HPDE6-E6E7 (cell line): Measurements from ENCODE around the gene TPX2.
"Not testable (repeated sequence)": the region's sequence is repeated elsewhere in the genome, so short reads cannot be mapped to it uniquely, and the experiment has no call there.

Experiments
- DNase-seq: peaks from one replicate; pipeline ENCODE4 v3.0.0; 2011; ENCODE audit warnings: missing footprints; ENCODE audit errors: extremely low spot score

TPX2 gene

DNA sequence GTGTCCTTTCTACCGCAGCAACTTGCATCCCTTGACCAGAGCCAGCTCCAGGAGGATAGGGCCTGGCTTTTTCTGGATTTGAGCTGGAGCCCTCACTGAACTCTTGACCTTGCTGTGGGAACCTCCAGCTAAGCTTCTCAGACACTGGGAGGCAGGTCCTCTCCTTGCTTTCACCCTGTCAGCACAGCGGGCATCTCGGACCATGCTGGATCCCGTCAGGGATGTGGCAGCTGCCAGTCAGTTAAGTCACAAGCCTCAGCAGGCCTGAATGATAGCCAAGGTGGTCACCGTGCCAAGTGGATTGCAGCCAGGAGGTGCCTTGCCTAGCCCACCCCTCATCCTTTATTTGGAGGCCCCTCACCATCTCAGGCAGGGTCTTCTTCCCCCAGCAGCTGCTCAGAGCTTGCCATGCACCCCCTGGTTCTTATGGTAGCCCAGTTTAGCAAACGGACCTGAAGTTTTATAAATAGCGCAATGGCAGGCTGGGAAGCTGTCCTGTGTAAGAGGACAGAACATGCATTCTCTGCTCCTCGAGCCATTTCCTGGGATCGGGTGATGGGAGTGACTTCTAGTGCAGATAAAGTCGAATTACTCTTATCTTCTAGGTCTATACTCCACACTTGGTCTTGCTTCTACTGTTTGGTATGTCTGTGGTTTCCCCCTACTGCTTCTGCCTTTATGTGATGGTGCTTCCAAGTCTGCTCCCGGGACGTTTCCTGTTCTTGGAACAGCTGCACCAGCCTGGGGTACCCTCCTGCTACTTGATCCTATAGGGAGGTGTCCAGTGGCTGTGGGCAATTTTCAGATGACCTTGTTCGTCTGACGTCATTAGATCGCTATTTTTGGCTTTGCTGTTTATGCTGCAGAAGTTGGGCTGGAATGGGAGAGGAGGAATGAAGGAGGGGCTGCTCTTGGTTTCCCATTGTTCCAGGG lies 73.0 kb downstream of the TPX2 start:
- DNase-seq: no peak

DNA sequence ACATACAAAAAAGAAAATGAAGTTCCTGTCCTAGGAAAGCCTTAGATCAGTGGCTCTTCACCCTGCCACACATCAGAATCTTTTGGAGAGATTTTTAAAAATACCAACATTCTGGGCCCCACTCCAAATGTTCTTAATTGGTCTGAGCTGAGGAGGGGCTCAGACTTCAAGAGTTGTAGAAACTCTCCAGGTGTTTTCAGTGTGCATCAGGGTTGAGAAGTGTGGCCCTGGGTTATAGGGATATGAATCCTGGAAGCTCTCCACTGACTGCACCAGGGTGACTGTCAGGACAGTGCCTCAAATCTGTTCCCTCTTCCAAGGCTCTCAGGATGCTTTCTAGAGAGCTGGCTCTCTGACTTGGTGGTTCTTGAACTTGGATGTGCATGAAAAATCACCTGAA lies 74.5 kb downstream of the TPX2 start:
- no peak for DNase-seq

DNA sequence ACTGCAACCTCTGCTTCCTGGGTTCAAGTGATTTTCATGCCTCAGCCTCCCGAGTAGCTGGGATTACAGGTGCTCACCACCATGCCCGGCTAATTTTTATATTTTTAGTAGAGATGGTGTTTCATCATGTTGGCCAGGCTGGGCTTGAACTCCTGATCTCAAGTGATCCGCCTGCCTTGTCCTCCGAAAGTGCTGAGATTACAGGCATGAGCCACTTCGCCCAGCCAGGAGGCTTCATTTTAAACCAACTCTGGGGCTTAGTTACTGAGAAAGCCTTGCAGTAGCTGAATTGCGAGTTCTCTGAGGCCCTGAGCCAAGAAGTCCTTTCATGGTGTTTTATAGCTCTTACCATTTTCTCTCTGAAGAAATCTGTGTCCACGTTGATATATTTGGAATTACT lies 75.1 kb downstream of the TPX2 start:
- DNase-seq: not testable (repeated sequence)

DNA sequence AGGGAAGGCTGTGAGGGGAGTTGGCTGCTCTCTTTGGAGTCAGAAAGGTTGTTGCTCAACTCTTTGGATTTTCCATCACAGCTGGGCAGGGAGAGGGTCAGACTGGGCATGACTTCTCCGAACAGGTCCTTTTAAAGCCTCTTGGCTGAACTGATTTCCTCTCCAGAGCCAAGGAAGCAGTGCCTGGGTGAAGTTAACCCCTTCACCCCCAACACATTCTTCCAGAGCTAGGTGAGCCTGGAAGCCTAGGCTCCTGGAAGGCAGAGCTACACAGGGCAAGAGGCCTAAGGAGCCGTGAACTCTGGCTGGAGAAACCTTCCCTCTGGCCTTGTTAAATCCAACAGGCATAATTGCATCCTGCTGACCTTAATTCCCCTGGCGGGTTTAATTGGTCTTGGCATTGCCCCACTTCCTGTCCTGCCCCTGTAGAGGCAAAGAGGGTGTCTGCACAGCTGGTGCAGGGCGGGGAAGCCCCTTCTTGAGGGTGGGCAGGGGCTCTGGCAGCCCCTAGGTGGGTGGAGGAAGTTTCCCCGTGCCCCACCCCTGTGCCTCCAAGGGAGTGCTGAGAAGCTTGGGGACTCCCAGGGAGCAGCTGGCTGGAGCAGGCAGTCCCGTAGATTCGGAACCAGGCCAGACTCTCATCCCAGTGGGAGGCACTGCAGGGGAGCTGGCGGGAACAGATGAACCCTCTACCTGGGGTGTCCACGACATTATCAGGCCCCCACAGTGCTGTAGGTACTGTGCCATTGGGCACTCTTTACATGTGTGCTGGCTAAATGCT lies 76.5 kb downstream of the TPX2 start:
- no peak for DNase-seq

DNA sequence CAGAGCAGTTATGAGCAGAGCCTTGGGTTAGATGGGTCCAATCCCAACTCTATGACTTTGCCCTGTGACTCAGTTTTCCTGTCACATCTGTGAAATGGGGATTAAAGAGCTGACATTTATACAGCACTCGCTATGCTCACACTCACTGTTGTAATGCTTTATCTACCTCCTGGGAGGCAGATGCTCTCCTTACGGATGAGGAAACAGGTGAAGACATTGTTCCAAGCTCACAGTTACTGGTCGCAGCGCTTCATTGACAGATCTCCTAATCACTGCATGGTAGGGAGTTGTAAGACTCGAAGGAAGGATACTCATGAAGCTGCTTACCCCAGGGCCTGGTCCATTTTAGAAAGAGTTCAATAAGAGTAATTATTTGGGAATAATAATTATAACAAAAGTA lies 77.1 kb downstream of the TPX2 start:
- no peak for DNase-seq

DNA sequence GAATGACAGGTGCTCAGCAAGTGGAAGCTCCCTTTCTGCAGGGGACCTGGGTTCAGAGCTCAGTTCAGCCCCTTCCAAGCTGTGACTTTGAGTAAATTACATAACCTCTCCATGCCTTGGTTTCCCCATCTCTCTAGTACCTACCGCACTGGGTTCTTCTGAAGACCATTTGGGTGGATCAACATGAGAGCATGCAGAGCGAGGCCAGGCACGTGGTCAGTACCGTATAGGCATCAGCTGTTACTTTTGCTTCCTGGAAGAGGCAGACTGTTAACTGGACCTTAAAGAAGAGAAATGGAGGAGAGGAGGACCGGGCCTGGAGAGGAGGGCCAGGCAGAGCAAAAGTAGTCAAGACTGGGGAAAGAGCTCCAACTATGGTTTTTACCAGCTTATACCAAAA lies 78.4 kb downstream of the TPX2 start:
- DNase-seq: no peak

DNA sequence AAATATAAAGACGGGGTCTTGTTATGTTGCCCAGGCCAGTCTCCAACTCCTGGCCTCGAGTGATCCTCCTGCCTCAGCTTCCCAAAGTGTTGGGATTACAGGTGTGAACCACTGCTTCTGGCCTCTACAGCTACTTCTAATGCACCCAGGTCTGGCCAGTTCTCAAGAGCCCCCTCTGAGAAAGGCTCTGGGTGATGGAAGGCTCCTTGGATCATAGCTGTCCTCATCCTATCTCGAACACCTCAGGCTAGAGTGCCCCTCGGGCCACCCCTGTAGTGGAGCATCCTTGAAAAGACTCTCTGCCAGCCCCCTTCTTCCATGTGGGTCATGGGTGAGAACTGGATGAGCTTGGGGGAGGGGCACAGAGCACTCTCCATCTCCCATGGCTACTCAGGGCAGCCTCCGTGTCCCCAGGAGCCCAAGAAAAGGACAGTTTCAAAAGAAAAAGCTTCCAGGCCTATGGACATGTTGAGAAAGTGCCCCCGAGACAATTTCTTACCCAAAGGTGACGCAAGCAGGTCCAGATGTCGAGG lies 79.4 kb downstream of the TPX2 start:
- DNase-seq: no peak

DNA sequence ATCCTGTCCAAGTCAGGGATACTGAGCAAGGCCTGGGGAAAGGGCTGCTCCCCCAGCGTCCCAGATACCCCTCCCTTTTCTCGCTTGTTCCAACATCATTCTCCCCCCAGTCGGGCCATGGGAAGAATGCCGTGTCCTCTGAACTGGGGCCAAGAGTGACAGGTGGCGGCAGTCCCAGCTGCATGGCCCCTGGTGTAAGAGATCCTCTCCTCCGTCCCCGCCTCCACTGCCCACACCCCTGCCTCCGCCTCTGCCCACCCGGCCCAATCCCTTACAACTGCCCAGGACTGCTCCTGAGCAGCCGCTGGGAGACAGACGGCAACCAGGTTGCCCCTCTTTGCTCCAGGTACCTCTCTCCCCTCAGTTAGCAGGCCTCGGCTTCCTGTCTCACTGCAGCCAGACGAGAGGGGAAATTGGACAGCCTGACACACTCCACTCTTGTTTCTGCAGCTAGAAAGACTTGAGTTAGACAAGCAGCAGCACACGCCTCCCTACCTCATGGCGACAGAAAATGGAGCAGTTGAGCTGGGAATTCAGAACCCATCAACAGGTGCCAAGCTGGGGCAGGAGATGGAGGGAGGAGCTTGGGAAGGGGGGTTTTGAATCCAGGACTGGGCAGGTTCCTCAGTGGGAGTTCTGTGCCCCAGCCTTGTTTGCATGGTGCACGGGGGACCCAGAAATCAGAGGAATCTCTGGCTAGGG lies 80.1 kb downstream of the TPX2 start, which contains the start of gene MYLK2:
MYLK2 (plus strand) TSS at position 274 of the 702 bp plus-strand sequence; CDS start at position 499, 225 bp downstream.
- DNase-seq: no peak

DNA sequence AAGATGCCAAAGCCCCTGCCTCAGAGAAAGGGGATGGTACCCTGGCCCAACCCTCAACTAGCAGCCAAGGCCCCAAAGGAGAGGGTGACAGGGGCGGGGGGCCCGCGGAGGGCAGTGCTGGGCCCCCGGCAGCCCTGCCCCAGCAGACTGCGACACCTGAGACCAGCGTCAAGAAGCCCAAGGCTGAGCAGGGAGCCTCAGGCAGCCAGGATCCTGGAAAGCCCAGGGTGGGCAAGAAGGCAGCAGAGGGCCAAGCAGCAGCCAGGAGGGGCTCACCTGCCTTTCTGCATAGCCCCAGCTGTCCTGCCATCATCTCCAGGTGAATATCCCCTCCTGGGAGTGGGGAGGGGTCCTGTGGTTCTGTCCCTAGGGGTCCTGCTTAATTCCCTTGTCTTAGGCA lies 81.1 kb downstream of the TPX2 start:
- DNase-seq: no peak

DNA sequence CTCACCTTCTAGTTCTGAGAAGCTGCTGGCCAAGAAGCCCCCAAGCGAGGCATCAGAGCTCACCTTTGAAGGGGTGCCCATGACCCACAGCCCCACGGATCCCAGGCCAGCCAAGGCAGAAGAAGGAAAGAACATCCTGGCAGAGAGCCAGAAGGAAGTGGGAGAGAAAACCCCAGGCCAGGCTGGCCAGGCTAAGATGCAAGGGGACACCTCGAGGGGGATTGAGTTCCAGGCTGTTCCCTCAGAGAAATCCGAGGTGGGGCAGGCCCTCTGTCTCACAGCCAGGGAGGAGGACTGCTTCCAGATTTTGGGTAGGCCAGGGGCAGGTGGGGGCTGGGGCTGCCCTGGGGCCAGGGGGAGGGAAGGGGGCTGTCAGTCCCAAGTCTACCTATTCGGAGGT lies 82.3 kb downstream of the TPX2 start:
- no peak for DNase-seq

DNA sequence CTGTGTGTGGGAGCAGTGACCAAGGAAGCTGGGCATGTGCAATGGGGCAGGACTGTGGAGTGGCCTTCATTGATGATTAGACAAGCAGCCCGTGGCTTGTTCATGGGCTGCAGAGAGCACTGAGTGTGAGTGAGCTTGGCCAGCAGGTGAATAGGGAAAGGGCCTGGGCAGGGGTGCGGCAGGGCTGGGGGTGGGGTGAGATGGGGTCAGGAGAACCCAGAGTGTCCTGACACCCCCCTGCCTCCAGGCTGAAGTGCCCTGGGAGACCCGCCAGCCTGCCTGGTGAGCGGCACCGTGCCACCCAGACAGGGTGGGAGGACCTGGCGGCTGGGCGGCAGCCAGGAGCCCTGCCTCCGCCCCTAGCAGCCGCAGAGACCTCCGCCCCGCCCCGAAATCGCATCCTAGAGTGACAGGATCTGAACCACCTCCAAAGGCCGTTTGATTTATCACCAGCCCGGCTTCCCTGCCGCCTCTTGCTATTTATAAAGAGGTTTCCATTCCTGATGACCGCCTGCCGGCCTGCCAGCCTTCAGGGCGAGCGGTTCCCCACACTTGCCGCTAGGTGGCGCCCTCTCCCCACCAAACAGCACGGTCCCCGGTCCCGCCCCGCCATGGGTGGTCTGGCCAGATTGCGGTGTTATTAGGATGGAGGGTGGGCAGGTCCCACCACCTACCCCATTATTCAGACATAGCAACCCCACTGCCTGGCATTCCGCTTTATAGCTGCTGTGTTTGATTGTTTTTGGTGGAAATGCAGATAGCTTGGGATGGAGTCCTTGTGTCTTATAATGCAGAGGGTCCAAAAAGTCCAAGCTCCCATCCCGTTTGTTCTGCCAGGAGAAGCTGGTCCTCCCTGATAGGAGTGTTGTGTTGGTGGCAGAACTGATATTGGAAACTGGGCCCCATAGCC lies 83.6 kb downstream of the TPX2 start:
- peak; percentile 90 for DNase-seq

DNA sequence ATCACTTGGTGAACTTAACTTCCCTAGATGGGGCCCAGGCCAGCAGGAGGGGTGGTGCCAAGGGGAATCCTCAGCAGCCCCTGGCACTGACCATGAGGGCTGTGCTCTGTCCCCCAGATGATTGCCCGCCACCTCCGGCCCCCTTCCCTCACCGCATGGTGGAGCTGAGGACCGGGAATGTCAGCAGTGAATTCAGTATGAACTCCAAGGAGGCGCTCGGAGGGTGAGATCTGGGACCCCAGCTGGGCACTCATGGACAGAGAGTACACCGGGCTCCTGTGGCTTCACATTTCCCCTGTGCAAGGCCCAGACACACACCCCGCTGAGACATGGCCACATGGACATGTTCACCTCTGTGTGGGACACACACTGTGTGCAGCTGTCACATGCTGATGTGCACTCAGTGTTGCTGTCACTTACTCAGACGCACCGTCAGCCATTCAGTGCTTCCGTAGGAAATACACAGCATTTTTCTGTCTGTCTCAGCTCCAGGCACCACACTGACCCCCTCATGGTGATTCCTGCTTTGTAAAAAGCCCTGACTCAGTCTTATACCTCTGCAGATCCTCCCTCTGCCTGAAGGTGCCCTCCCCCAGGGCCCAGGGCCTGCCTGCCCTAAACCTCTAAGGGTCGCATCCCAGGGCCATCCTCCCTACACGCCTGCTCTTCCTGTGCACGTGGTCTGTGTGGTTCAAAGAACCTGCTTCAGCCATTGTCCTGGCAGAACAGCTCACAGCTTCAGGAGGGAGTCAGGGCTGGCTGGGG lies 84.5 kb downstream of the TPX2 start:
- no peak for DNase-seq

DNA sequence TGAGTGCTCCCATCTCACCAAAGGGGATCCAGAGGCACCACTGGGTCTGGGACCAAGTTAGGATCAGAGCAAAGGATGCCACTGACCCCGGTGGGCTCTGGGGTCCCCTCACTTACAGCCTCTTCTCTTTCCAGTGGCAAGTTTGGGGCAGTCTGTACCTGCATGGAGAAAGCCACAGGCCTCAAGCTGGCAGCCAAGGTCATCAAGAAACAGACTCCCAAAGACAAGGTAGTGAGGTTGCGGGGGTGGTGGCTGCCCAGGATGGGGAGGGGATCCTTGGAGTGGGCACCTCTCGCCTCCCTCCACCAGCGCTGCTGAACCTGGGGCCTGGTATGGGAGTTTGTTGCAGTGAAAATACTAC lies 85.0 kb downstream of the TPX2 start:
- DNase-seq: no peak

DNA sequence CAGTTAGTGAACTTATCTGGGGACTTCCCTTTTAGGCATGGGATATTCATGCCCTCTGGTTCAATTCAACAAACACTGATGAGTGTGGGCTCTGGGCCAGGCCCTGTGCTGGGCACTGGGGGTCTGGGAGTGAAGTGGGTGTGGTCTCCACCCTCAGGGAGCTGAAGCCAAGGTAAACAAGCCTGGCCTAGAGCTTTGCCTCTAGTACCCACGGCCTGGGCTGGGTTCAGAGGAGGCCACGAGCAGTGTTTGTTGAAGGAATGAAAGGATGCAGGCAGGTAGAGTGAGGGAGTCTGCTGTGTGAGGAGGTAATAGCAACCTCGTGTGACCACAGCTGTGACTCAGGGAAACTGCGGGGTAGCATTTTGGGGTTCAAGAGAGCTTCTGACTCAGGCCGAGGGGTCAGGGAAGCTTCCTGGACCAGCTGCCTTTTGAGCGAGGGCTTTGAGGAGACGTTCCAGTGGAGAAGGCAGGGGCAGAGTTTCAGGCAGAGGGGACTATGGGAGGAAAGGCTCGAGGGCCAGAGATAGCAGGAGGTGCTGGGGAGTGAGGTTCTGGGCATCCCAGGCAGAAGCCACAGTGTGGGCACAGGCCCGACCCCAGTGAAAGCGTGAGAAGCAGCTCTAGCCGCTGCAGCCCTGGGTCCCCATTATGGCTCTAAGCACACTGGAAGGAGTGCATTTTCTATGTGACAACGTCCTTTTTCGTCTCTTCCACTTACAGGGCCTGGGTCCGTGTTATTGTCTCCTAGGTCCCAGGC lies 85.6 kb downstream of the TPX2 start:
- DNase-seq: no peak

DNA sequence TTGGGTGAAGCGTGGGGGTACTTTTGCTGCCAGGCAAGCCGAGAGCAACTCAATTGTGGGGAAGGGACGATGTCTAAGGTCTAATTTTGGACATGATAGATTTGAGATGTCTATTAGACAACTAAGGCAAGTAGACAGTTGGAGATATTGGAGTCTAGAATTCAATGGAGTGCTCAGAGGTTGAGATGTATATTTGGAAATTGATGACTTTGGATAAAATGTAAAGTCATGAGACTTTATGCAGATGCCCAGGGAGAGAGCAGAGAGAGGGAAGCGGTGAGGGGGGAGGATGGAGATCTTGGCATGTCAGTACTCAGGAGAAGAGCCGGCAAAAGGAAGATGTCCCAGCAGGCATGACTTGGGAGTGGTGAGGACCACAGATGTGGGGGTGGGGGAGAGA lies 87.0 kb downstream of the TPX2 start:
- DNase-seq: no peak

DNA sequence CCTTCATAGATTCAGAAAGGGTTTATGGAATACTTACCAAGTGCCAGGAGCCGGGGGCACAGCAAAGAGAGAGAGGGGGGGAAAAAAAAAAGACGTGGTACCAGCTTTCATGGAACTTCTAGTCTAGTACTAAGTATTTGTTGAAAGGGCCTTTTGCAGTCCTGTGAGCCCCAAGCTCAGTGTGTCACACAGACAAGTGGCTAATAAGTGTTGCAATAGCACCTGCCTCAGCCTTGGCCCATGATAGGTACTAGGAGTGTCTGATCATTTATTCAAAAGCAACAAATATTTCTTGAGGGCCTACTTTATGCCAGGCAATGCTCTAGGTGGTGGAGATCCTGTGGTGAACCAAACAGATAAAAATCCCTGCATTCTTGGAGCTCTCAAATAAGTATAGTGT lies 88.0 kb downstream of the TPX2 start:
- DNase-seq: no peak

DNA sequence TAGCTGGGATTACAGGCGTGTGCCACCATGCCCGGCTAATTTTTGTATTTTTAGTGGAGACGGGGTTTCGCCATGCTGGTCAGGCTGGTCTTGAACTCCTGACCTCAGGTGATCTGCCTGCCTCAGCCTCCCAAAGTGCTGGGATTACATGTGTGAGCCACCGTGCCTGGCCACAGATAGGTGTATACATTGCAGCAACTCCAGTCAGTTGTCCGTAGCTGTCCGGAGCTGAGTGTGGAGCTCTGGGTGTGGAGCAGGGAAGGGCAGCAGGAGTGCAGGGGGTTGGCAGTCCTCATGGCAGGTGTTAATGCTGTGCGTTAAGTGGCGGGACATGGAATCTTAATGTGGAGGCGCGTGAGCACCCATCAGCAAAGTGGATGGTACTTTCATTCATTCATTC lies 88.9 kb downstream of the TPX2 start:
- DNase-seq: not testable (repeated sequence)

DNA sequence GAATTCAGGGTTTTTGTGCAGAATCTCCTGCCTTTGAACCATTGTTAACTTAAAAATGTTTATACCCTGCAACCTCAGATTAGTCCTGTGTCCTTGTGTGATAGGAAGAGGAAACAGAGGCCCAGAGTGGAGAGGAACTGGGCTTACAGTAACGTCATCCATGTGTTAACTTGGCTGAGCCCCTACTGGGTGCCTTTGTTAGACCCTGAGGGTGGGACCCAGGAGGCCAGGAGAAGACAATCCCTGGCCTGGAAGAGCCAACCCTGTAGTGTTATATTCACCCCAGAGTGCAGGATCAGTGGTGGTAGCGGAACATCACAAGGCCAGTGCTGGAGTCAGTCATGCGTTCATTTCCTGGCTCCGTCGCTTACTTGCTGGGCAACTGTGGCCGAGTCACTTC lies 90.6 kb downstream of the TPX2 start:
- no peak for DNase-seq

DNA sequence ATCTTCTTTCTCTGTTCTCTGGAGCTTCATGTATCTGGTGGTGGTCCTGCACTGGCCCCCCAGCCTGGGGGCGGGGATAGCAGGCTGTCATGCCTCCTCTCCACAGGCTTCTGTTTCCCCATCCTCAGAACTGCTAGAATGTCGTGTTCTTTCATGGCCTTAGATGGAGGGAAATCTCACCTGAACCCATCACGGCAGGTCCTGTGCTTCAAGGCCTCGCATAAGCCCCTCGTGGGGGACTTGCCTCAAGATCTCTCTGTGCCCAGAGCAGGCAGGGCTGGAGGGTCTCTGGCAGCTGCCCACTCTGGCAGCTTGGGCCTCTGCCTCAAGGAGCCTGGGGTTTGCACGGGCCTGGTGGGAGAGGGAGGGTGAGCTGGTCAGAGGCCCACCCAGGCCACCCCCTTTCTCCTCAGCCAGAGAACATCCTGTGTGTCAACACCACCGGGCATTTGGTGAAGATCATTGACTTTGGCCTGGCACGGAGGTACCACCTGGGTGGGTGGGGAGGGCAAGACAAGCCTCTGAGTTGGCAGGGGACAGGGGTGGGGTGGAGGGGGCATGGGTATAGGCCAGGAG lies 91.4 kb downstream of the TPX2 start:
- DNase-seq: no peak
